ENCODE results near the gene GPX2.

DNA sequence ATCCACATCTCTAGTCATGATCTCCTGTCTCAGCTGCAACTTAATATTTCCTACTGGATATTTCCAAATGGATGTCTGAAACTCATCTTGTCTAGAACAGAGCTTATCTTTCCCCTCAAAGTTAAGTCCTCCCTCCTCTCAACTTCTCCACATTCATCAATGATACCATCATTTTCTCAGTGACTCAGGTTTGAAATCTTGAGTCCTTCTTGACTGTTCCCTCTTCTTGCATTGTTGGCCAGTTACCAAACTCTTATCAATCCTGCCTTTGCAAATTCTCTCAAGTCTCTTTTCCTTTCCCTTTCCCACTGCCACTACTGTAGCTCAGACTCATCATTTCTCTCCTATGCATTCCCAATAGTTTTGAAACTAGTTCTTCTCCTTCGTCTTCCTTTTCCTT, 42.6 kb downstream of the GPX2 start:
- TF ChIP-seq RAD21 (conservative IDR thresholded peaks at IDR 0.05) (no peak), EP300 (conservative IDR thresholded peaks at IDR 0.05; ENCODE audit: poor library complexity, severe bottlenecking) (no peak), EZH2 (IDR thresholded peaks at IDR 0.05; ENCODE audit: borderline replicate concordance, insufficient read depth, low read length, poor library complexity, severe bottlenecking) (no peak), POLR2AphosphoS5 (IDR thresholded peaks at IDR 0.05) (no peak), MXI1 (conservative IDR thresholded peaks at IDR 0.05; ENCODE audit: poor library complexity, severe bottlenecking) (no peak)
- TF ChIP-seq, protein P1, sequence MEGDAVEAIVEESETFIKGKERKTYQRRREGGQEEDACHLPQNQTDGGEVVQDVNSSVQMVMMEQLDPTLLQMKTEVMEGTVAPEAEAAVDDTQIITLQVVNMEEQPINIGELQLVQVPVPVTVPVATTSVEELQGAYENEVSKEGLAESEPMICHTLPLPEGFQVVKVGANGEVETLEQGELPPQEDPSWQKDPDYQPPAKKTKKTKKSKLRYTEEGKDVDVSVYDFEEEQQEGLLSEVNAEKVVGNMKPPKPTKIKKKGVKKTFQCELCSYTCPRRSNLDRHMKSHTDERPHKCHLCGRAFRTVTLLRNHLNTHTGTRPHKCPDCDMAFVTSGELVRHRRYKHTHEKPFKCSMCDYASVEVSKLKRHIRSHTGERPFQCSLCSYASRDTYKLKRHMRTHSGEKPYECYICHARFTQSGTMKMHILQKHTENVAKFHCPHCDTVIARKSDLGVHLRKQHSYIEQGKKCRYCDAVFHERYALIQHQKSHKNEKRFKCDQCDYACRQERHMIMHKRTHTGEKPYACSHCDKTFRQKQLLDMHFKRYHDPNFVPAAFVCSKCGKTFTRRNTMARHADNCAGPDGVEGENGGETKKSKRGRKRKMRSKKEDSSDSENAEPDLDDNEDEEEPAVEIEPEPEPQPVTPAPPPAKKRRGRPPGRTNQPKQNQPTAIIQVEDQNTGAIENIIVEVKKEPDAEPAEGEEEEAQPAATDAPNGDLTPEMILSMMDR (IDR thresholded peaks at IDR 0.05; ENCODE audit: poor library complexity, severe bottlenecking) = no peak
- TF ChIP-seq, protein P2, sequence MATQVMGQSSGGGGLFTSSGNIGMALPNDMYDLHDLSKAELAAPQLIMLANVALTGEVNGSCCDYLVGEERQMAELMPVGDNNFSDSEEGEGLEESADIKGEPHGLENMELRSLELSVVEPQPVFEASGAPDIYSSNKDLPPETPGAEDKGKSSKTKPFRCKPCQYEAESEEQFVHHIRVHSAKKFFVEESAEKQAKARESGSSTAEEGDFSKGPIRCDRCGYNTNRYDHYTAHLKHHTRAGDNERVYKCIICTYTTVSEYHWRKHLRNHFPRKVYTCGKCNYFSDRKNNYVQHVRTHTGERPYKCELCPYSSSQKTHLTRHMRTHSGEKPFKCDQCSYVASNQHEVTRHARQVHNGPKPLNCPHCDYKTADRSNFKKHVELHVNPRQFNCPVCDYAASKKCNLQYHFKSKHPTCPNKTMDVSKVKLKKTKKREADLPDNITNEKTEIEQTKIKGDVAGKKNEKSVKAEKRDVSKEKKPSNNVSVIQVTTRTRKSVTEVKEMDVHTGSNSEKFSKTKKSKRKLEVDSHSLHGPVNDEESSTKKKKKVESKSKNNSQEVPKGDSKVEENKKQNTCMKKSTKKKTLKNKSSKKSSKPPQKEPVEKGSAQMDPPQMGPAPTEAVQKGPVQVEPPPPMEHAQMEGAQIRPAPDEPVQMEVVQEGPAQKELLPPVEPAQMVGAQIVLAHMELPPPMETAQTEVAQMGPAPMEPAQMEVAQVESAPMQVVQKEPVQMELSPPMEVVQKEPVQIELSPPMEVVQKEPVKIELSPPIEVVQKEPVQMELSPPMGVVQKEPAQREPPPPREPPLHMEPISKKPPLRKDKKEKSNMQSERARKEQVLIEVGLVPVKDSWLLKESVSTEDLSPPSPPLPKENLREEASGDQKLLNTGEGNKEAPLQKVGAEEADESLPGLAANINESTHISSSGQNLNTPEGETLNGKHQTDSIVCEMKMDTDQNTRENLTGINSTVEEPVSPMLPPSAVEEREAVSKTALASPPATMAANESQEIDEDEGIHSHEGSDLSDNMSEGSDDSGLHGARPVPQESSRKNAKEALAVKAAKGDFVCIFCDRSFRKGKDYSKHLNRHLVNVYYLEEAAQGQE (IDR thresholded peaks at IDR 0.05; ENCODE audit: borderline replicate concordance) = no peak
